CD14-positive monocyte (primary cell): Measurements from ENCODE around the gene MICAL2. TPM values are rescaled to one million over a fixed set of nuclear protein-coding genes. Genes with fewer than 3 reads are reported as not detected.

Source experiments
- DNase-seq, 3 donors: peaks; one replicate each; pipeline ENCODE4 v3.0.0-alpha.2; 2011 to 2022
- H2AFZ ChIP-seq: 2 replicates; pipeline ENCODE4 v1.6.0; 2012; ENCODE audit warnings: mild to moderate bottlenecking, low read depth, low read length, inconsistent platforms; ENCODE audit not compliant: insufficient read depth, poor library complexity, severe bottlenecking
- H3K27ac ChIP-seq, 2 donors: 1 replicate in 1 of 2; 2 replicates in 1 of 2; pipeline ENCODE4 v1.5.1; 2012 to 2013; ENCODE audit warnings: low read length in 2 of 2, control low read depth in 1 of 2, inconsistent platforms in 1 of 2, low read depth in 1 of 2, mild to moderate bottlenecking in 1 of 2
- H3K27me3 ChIP-seq, 2 donors: one replicate each; pipeline versions ENCODE4 v1.6.0 to v1.6.1; 2011 to 2013; ENCODE audit warnings: low read length in 2 of 2; ENCODE audit not compliant: control insufficient read depth in 2 of 2, insufficient read depth in 2 of 2
- H3K36me3 ChIP-seq, 2 donors: replicated peaks in 1 of 2; 1 replicate in 1 of 2; 2 replicates in 1 of 2; pipeline versions ENCODE4 v1.5.1 to v1.6.1; 2012 to 2013; ENCODE audit warnings: low read length in 2 of 2, control low read depth in 1 of 2, inconsistent platforms in 1 of 2, mild to moderate bottlenecking in 1 of 2; ENCODE audit not compliant: insufficient read depth in 2 of 2, control insufficient read depth in 1 of 2
- H3K4me1 ChIP-seq, 2 donors: 1 replicate in 1 of 2; 2 replicates in 1 of 2; pipeline versions ENCODE4 v1.5.1 to v1.6.1; 2012 to 2013; ENCODE audit warnings: low read length in 2 of 2, control low read depth in 1 of 2, inconsistent platforms in 1 of 2, mild to moderate bottlenecking in 1 of 2, moderate library complexity in 1 of 2; ENCODE audit not compliant: insufficient read depth in 2 of 2, control insufficient read depth in 1 of 2
- H3K4me2 ChIP-seq: replicated peaks from 2 replicates; pipeline ENCODE3; 2012; ENCODE audit warnings: low read length, moderate library complexity, mild to moderate bottlenecking; ENCODE audit not compliant: poor library complexity, severe bottlenecking; ENCODE audit errors: extremely low read depth
- H3K4me3 ChIP-seq, 3 experiments: fragments of 200-600 bp in 1 of 3; sonication (generic) in 1 of 3; replicated peaks in 1 of 3; 1 replicate in 2 of 3; 2 replicates in 1 of 3; pipeline ENCODE4 v1.5.1; 2011 to 2013; ENCODE audit warnings: low read length in 3 of 3, mild to moderate bottlenecking in 3 of 3, control low read depth in 2 of 3, low read depth in 2 of 3, inconsistent platforms in 1 of 3, moderate library complexity in 1 of 3
- H3K79me2 ChIP-seq: 2 replicates; pipeline ENCODE4 v1.6.0; 2012; ENCODE audit warnings: mild to moderate bottlenecking, control low read depth, inconsistent platforms, low read length, moderate library complexity; ENCODE audit not compliant: insufficient read depth
- H3K9ac ChIP-seq: 2 replicates; pipeline ENCODE4 v1.6.0; 2017; ENCODE audit warnings: low read length, mild to moderate bottlenecking; ENCODE audit not compliant: insufficient read depth, poor library complexity, severe bottlenecking
- H3K9me3 ChIP-seq, 2 donors: replicated peaks in 1 of 2; 1 replicate in 1 of 2; 2 replicates in 1 of 2; pipeline versions ENCODE4 v1.5.1 to v1.6.1; 2012 to 2013; ENCODE audit warnings: low read length in 2 of 2, control low read depth in 1 of 2; ENCODE audit not compliant: control insufficient read depth in 1 of 2, insufficient read depth in 1 of 2
- H4K20me1 ChIP-seq: 2 replicates; pipeline ENCODE4 v1.6.0; 2012; ENCODE audit warnings: mild to moderate bottlenecking, low read length, control low read depth, moderate library complexity; ENCODE audit not compliant: insufficient read depth
- H3K27ac Mint-ChIP-seq, 7 donors: one replicate each; pipeline ENCODE4 v1.8.0; 2020; ENCODE audit warnings: mild to moderate bottlenecking in 7 of 7, mixed read lengths in 7 of 7, moderate library complexity in 6 of 7, inconsistent platforms in 2 of 7
- H3K27me3 Mint-ChIP-seq, 3 donors: one replicate each; pipeline ENCODE4 v1.8.0; 2021 to 2022; ENCODE audit warnings: low read depth in 3 of 3, mild to moderate bottlenecking in 3 of 3, mixed read lengths in 3 of 3, moderate library complexity in 3 of 3, inconsistent platforms in 1 of 3
- H3K36me3 Mint-ChIP-seq, 2 donors: one replicate each; pipeline ENCODE4 v1.8.0; 2020; ENCODE audit warnings: mixed read lengths in 2 of 2, inconsistent platforms in 1 of 2, mild to moderate bottlenecking in 1 of 2
- H3K4me1 Mint-ChIP-seq: one replicate; pipeline ENCODE4 v1.8.0; 2020; ENCODE audit warnings: mild to moderate bottlenecking, mixed read lengths
- H3K4me3 Mint-ChIP-seq, 2 donors: one replicate each; pipeline ENCODE4 v1.8.0; 2020; ENCODE audit warnings: mild to moderate bottlenecking in 2 of 2, mixed read lengths in 2 of 2, moderate library complexity in 1 of 2
- H3K9me3 Mint-ChIP-seq, 7 donors: one replicate each; pipeline ENCODE4 v1.8.0; 2020 to 2022; ENCODE audit warnings: mixed read lengths in 7 of 7, mild to moderate bottlenecking in 6 of 7, moderate library complexity in 6 of 7, inconsistent platforms in 2 of 7
- WGBS: methylation state at CpG from one replicate; pipeline ENCODE4 v1.1.5; 2013; ENCODE audit warnings: missing lambda C conversion rate; ENCODE audit not compliant: insufficient coverage; 5-methylcytosine and 5-hydroxymethylcytosine counted together
- intact Hi-C, 2 donors: fragments of 100-400 bp; cut with micrococcal nuclease; formaldehyde crosslinking; loops; one replicate each; pipeline versions ENCODE4 v1.15.0 to v1.15.1; 2023
- polyA plus RNA-seq, 3 donors: library from polyadenylated mRNA; depleted of rRNA in 1 of 3; unstranded in 2 of 3; stranded (reverse) in 1 of 3; fragments of 300-500 nt in 2 of 3; fragments of >200 nt in 1 of 3; fragmentation: Illumina TruSeq in 2 of 3; gene quantifications; 1 replicate in 2 of 3; 2 replicates in 1 of 3; pipeline ENCODE4 v1.2.3, GENCODE V29; 2012 to 2021
- TF ChIP-seq, protein P1 (sequence below): fragments of 200-600 bp; IDR thresholded peaks from one replicate; pipeline ENCODE4 v1.8.0; 2022; ENCODE audit warnings: antibody characterized with exemption, mild to moderate bottlenecking

Gene MICAL2
- polyA plus RNA-seq, 3 donors, result 39.8 to 72.5 (median 44.0) TPM

DNA sequence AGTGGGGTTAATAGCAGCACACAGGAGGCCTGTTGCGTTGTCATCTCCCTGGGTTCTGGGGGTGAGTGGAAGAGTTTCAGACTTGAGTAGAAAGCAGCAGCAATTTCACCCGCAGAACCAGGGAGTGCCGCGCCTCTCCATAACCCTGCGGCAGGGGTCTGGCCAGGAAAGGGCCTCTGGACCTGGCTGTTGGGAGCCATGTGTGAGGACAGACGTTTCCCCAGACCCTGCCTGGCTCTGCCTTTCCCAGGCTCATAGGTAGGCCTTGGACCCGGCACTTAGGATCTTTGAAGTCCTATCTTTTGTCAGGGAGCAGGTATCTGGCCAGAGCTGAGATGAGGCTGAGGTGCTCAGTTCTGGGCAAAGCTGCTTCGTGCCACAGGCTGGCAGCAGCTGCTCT lies 160.4 kb downstream of the MICAL2 start:
- intact Hi-C loops, result no loop called here
- Histone ChIP-seq H3K9me3 (no peaks in the 10 kb centered on the region), H3K79me2 (no peaks in the 10 kb centered on the region), H3K4me1 (peaks cover 5 to 8% of the 10 kb centered on the region in 2 donors), H2AFZ (no peak overlapping the region), H3K4me2 (no peak overlapping the region), H3K27me3 (no peaks in the 10 kb centered on the region), H3K9ac (no peak overlapping the region), H3K27ac (no peak overlapping the region), H3K4me3 (no peak overlapping the region), H4K20me1 (peaks cover 7% of the 10 kb centered on the region), H3K36me3 (peaks cover 0 to 20% of the 10 kb centered on the region in 2 donors)
- Mint-ChIP-seq H3K9me3 (no peaks in the 10 kb centered on the region), H3K27ac (peak overlapping the region in 1 of 7 donors; percentile 17), H3K4me1 (peaks cover 15% of the 10 kb centered on the region), H3K4me3 (no peak overlapping the region), H3K36me3 (peaks cover 15 to 25% of the 10 kb centered on the region in 2 donors), H3K27me3 (peaks cover 1 to 7% (median 1%) of the 10 kb centered on the region in 3 donors)
- TF ChIP-seq, protein P1, sequence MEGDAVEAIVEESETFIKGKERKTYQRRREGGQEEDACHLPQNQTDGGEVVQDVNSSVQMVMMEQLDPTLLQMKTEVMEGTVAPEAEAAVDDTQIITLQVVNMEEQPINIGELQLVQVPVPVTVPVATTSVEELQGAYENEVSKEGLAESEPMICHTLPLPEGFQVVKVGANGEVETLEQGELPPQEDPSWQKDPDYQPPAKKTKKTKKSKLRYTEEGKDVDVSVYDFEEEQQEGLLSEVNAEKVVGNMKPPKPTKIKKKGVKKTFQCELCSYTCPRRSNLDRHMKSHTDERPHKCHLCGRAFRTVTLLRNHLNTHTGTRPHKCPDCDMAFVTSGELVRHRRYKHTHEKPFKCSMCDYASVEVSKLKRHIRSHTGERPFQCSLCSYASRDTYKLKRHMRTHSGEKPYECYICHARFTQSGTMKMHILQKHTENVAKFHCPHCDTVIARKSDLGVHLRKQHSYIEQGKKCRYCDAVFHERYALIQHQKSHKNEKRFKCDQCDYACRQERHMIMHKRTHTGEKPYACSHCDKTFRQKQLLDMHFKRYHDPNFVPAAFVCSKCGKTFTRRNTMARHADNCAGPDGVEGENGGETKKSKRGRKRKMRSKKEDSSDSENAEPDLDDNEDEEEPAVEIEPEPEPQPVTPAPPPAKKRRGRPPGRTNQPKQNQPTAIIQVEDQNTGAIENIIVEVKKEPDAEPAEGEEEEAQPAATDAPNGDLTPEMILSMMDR, result no peak
- no peak for DNase-seq
- WGBS, result 83% methylated on average over 7 of the region's 8 CpGs

GRCh38 chr11:12271241-12271640 lies 160.9 kb downstream of the MICAL2 start:
- Histone ChIP-seq H3K4me2 (no peak overlapping the region), H3K27me3 (no peaks in the 10 kb centered on the region)
- H3K27ac Mint-ChIP-seq, result peak overlapping the region in 1 of 7 donors; percentile 24

More at GRCh38 chr11:12271241-12271640, 160.9 kb downstream of the MICAL2 start:
- Histone ChIP-seq H3K4me3 (no peak overlapping the region), H2AFZ (no peak overlapping the region), H3K9ac (no peak overlapping the region), H3K36me3 (peaks cover 4 to 24% of the 10 kb centered on the region in 2 donors), H3K9me3 (no peaks in the 10 kb centered on the region), H4K20me1 (peaks cover 7% of the 10 kb centered on the region), H3K27ac (no peak overlapping the region), H3K4me1 (peaks cover 5 to 8% of the 10 kb centered on the region in 2 donors), H3K79me2 (no peaks in the 10 kb centered on the region)
- no peak for DNase-seq
- intact Hi-C loops, result no loop called here
- no peaks in the 10 kb centered on the region for H3K9me3 Mint-ChIP-seq
- peaks cover 1 to 7% (median 1%) of the 10 kb centered on the region in 3 donors for H3K27me3 Mint-ChIP-seq
- 100% methylated on average over 1 of the region's 4 CpGs for WGBS
- TF ChIP-seq, protein P1, result no peak
- peaks cover 17 to 26% of the 10 kb centered on the region in 2 donors for H3K36me3 Mint-ChIP-seq
- peaks cover 15% of the 10 kb centered on the region for H3K4me1 Mint-ChIP-seq
- H3K4me3 Mint-ChIP-seq, result no peak overlapping the region
